Epithelial cell of proximal tubule (primary cell): ENCODE results near the gene C8B. TPM values are rescaled to one million over a fixed set of nuclear protein-coding genes. Genes with fewer than 3 reads are reported as not detected.

Source experiments
- DNase-seq: peaks from one replicate; pipeline ENCODE4 v3.0.0-alpha.2; 2011; ENCODE audit warnings: low read depth
- H3K4me3 ChIP-seq: 2 replicates; pipeline ENCODE4 v1.5.1; 2011; ENCODE audit warnings: low read depth, mild to moderate bottlenecking, low read length
- CTCF ChIP-seq: conservative IDR thresholded peaks from 2 replicates; pipeline ENCODE4 v1.5.1; 2012; ENCODE audit warnings: low read depth, mild to moderate bottlenecking, low read length
- total RNA-seq: library from RNA; depleted of rRNA; stranded (reverse); fragments of >200 nt; gene quantifications from 2 replicates; pipeline ENCODE4 v1.2.3, GENCODE V29; 2015

The C8B gene
- total RNA-seq, 1 donor from 2014 or later: not detected

- no peak for TF ChIP-seq CTCF
- no peak for DNase-seq
- no peak overlapping the region for H3K4me3 ChIP-seq
These were observed 11.2 kb downstream of the C8B start for GRCh38 chr1:56954664-56955063.

GRCh38 chr1:56953386-56953785 lies 12.4 kb downstream of the C8B start:
- no peak for TF ChIP-seq CTCF
- DNase-seq: no peak
- H3K4me3 ChIP-seq: no peak overlapping the region

- DNase-seq: no peak
- no peak for TF ChIP-seq CTCF
- no peak overlapping the region for H3K4me3 ChIP-seq
These were observed 13.3 kb downstream of the C8B start for GRCh38 chr1:56952501-56952900.

- TF ChIP-seq CTCF: no peak
- DNase-seq: no peak
- no peak overlapping the region for H3K4me3 ChIP-seq
These were observed 17.3 kb downstream of the C8B start for GRCh38 chr1:56948403-56949023.

GRCh38 chr1:56940039-56940438 lies 25.8 kb downstream of the C8B start:
- no peak for DNase-seq
- no peak overlapping the region for H3K4me3 ChIP-seq
- no peak for TF ChIP-seq CTCF

- DNase-seq: no peak
- no peak for TF ChIP-seq CTCF
- no peak overlapping the region for H3K4me3 ChIP-seq
These were observed 26.6 kb downstream of the C8B start for GRCh38 chr1:56939209-56939608.

GRCh38 chr1:56938646-56939045 lies 27.2 kb downstream of the C8B start:
- DNase-seq: no peak
- H3K4me3 ChIP-seq: no peak overlapping the region
- no peak for TF ChIP-seq CTCF
